Measurements from ENCODE around the gene SCNN1A. TPM values are rescaled to one million over a fixed set of nuclear protein-coding genes. Genes with fewer than 3 reads are reported as not detected.

SCNN1A gene
- total and polyA plus RNA-seq, 2 of the 13 experiments (the other 11 are each of a cell fraction or from before 2014, with no cell fraction given), result 1.5 to 14.6 TPM

GRCh38 chr12:6341417-6342139, 33.8 kb downstream of the SCNN1A start, which contains the start of gene TNFRSF1A (continued):
- TF ChIP-seq RNF2 (conservative IDR thresholded peaks at IDR 0.05; ENCODE audit: low read depth) (no peak), MIXL1 (CRISPR knock-in tag; IDR thresholded peaks at IDR 0.05) (no peak; the same call in 1 of the 2 replicates), ATF6 (CRISPR knock-in tag; conservative IDR thresholded peaks at IDR 0.05) (no peak), FLYWCH1 (CRISPR knock-in tag; IDR thresholded peaks at IDR 0.05) (no peak; the same call in 1 of the 2 replicates), TBP (CRISPR knock-in tag; IDR thresholded peaks at IDR 0.05) (no peak), ATAD3A (CRISPR knock-in tag; IDR thresholded peaks at IDR 0.05) (0 out of 2 replicates have a peak, but pooled peaks have one; percentile 42), ZNF749 (CRISPR knock-in tag; IDR thresholded peaks at IDR 0.05; ENCODE audit: borderline replicate concordance) (no peak), ZNF563 (CRISPR knock-in tag; IDR thresholded peaks at IDR 0.05) (no peak; the same call in 1 of the 2 replicates), ATM (IDR thresholded peaks at IDR 0.05; ENCODE audit: borderline replicate concordance) (no peak), ZNF282 (IDR thresholded peaks at IDR 0.05; ENCODE audit: partially characterized antibody) (no peak), HINFP (CRISPR knock-in tag; IDR thresholded peaks at IDR 0.05; ENCODE audit: low read depth) (no peak), ZNF180 (CRISPR knock-in tag; IDR thresholded peaks at IDR 0.05; ENCODE audit: borderline replicate concordance, low read depth) (no peak), FOXA1 (IDR thresholded peaks at IDR 0.05) (no peak), FOXA1 (CRISPR knock-in tag; IDR thresholded peaks at IDR 0.05) (no peak), DPF2 (CRISPR knock-in tag; IDR thresholded peaks at IDR 0.05; ENCODE audit: borderline replicate concordance, low read depth) (no peak), RXRA (CRISPR knock-in tag; IDR thresholded peaks at IDR 0.05) (no peak), TOE1 (CRISPR knock-in tag; IDR thresholded peaks at IDR 0.05) (no peak), ZNF44 (CRISPR knock-in tag; IDR thresholded peaks at IDR 0.05) (peak; percentile 28; the same call in 1 of the 2 replicates), ZBTB38 (CRISPR knock-in tag; IDR thresholded peaks at IDR 0.05) (no peak; the same call in 1 of the 2 replicates), SETDB1 (CRISPR knock-in tag; IDR thresholded peaks at IDR 0.05; ENCODE audit: borderline replicate concordance) (no peak), PLSCR1 (CRISPR knock-in tag; IDR thresholded peaks at IDR 0.05; ENCODE audit: borderline replicate concordance) (peak; percentile 51; the same call in 1 of the 2 replicates), CCAR2 (optimal IDR thresholded peaks at IDR 0.05; ENCODE audit: low read depth, low read length) (no peak), ZNF644 (CRISPR knock-in tag; IDR thresholded peaks at IDR 0.05; ENCODE audit: low read depth) (no peak), HOXD1 (CRISPR knock-in tag; IDR thresholded peaks at IDR 0.05) (no peak), NCOA5 (CRISPR knock-in tag; IDR thresholded peaks at IDR 0.05) (no peak), MYC (CRISPR knock-in tag; IDR thresholded peaks at IDR 0.05; ENCODE audit: borderline replicate concordance) (peak; percentile 51; the same call in 1 of the 2 replicates), XBP1 (CRISPR knock-in tag; IDR thresholded peaks at IDR 0.05) (no peak)

Measured in HepG2 (cell line).